Left lung (tissue), 10 donors: ENCODE measurements around the gene KCNAB1. TPM values are rescaled to one million over a fixed set of nuclear protein-coding genes. Genes with fewer than 3 reads are reported as not detected.
A peak's percentile ranks its signal among the peaks of the same experiment; 100 is the strongest.

ENCODE experiments used
- ATAC-seq: fragments of 200-7000 bp; cut with Tn5 transposase; one replicate; pipeline ENCODE4 v1.9.1; 2020; ENCODE audit warnings: moderate library complexity
- DNase-seq, 4 donors: peaks; one replicate each; pipeline ENCODE4 v3.0.0-alpha.2; 2013 to 2020
- H3K27ac ChIP-seq, 2 donors: fragments of 200-600 bp; sonication (generic) in 1 of 2; one replicate each; pipeline versions ENCODE4 v1.5.0 to v1.8.0; 2020 to 2021
- H3K27me3 ChIP-seq, 2 donors: fragments of 200-600 bp; sonication (generic) in 1 of 2; one replicate each; pipeline versions ENCODE4 v1.5.0 to v1.8.0; 2020 to 2021
- H3K36me3 ChIP-seq, 2 donors: fragments of 200-600 bp; sonication (generic) in 1 of 2; one replicate each; pipeline versions ENCODE4 v1.5.0 to v1.8.0; 2020 to 2021
- H3K4me1 ChIP-seq, 2 donors: fragments of 200-600 bp; one replicate each; pipeline ENCODE4 v1.8.0; 2021
- H3K4me3 ChIP-seq, 2 donors: fragments of 200-600 bp; sonication (generic) in 1 of 2; one replicate each; pipeline versions ENCODE4 v1.5.0 to v1.8.0; 2020 to 2021; ENCODE audit warnings: mild to moderate bottlenecking in 1 of 2
- H3K9me3 ChIP-seq, 2 donors: fragments of 200-600 bp; sonication (generic) in 1 of 2; one replicate each; pipeline versions ENCODE4 v1.5.0 to v1.8.0; 2020 to 2021
- CTCF ChIP-seq, 2 donors: fragments of 200-600 bp; sonication (generic) in 1 of 2; IDR thresholded peaks; one replicate each; pipeline versions ENCODE4 v1.5.0 to v1.8.0; 2021; ENCODE audit warnings: antibody characterized with exemption in 2 of 2
- intact Hi-C, 2 donors: fragments of 100-400 bp; cut with DNase I; formaldehyde crosslinking; loops; one replicate each; pipeline versions ENCODE4 v1.11.2 to v1.14.2; 2022
- polyA plus RNA-seq, 6 donors: library from polyadenylated mRNA; unstranded; fragments of 120-200 nt; gene quantifications; one replicate each; pipeline ENCODE4 v1.2.1, GENCODE V29; 2013; ENCODE audit not compliant: insufficient read length in 6 of 6
- total RNA-seq, 2 donors: library from RNA; stranded (reverse); fragmentation: NEBNext Ultra II Directional; extraction: Animal tissue kit (Norgen Biotek cat#: 25700); gene quantifications; one replicate each; pipeline ENCODE4 v1.2.1, GENCODE V29; 2021
- donor health status: DM: no; HTN: yes; CAD: no.
- donor health status: DM: no; HTN: no; CAD: no.

Gene KCNAB1
- total and polyA plus RNA-seq, 8 donors: 0.58 to 1.7 (median 1.5) TPM

- H3K27me3 ChIP-seq: no peaks in the 10 kb centered on the region
- H3K4me1 ChIP-seq: no peaks in the 10 kb centered on the region
- ATAC-seq: peak; percentile 68
- DNase-seq: peak in 2 of 4 donors; percentile 6 to 25
- H3K9me3 ChIP-seq: no peaks in the 10 kb centered on the region
- intact Hi-C loops: no loop called here
- H3K36me3 ChIP-seq: no peaks in the 10 kb centered on the region
- no peak overlapping the region for H3K4me3 ChIP-seq
- H3K27ac ChIP-seq: no peak overlapping the region
- no peak for TF ChIP-seq CTCF (IDR thresholded peaks at IDR 0.05)
Measured at GRCh38 chr3:156424758-156425157, 304.4 kb downstream of the KCNAB1 start.

GRCh38 chr3:156425651-156426050 is 305.3 kb downstream of the KCNAB1 start:
- Histone ChIP-seq H3K9me3 (no peaks in the 10 kb centered on the region), H3K36me3 (no peaks in the 10 kb centered on the region), H3K4me1 (no peaks in the 10 kb centered on the region), H3K27me3 (no peaks in the 10 kb centered on the region), H3K27ac (no peak overlapping the region), H3K4me3 (no peak overlapping the region)
- DNase-seq: no peak
- no peak for TF ChIP-seq CTCF (IDR thresholded peaks at IDR 0.05)
- intact Hi-C loops: no loop called here
- no peak for ATAC-seq

- H3K27ac ChIP-seq: no peak overlapping the region
- DNase-seq: no peak
- no peaks in the 10 kb centered on the region for H3K27me3 ChIP-seq
- no peaks in the 10 kb centered on the region for H3K4me1 ChIP-seq
- H3K36me3 ChIP-seq: no peaks in the 10 kb centered on the region
- intact Hi-C loops: no loop called here
- H3K9me3 ChIP-seq: no peaks in the 10 kb centered on the region
- ATAC-seq: no peak
- H3K4me3 ChIP-seq: no peak overlapping the region
- no peak for TF ChIP-seq CTCF (IDR thresholded peaks at IDR 0.05)
Measured at GRCh38 chr3:156429125-156429524, 308.7 kb downstream of the KCNAB1 start.

- no peaks in the 10 kb centered on the region for H3K36me3 ChIP-seq
- DNase-seq (no peak), ATAC-seq (no peak)
- H3K27me3 ChIP-seq: no peaks in the 10 kb centered on the region
- TF ChIP-seq CTCF (IDR thresholded peaks at IDR 0.05): no peak
- intact Hi-C loops: no loop called here
- no peak overlapping the region for H3K27ac ChIP-seq
- no peaks in the 10 kb centered on the region for H3K4me1 ChIP-seq
- no peak overlapping the region for H3K4me3 ChIP-seq
- H3K9me3 ChIP-seq: no peaks in the 10 kb centered on the region
Measured at GRCh38 chr3:156431334-156432124, 311.2 kb downstream of the KCNAB1 start.

GRCh38 chr3:156432563-156432962 is 312.2 kb downstream of the KCNAB1 start:
- no peak overlapping the region for H3K27ac ChIP-seq
- ATAC-seq (no peak), DNase-seq (no peak)
- H3K36me3 ChIP-seq: no peaks in the 10 kb centered on the region
- no peaks in the 10 kb centered on the region for H3K4me1 ChIP-seq
- intact Hi-C loops: no loop called here
- H3K9me3 ChIP-seq: no peaks in the 10 kb centered on the region
- no peaks in the 10 kb centered on the region for H3K27me3 ChIP-seq
- no peak overlapping the region for H3K4me3 ChIP-seq
- TF ChIP-seq CTCF (IDR thresholded peaks at IDR 0.05): no peak
